GM12878 (cell line): ENCODE results near the gene CDC123. TPM values are rescaled to one million over a fixed set of nuclear protein-coding genes. Genes with fewer than 3 reads are reported as not detected.

ENCODE experiments used
- ATAC-seq: fragments of 200-7000 bp; cut with Tn5 transposase; 3 replicates; pipeline ENCODE4 v1.9.1; 2020; ENCODE audit warnings: mild to moderate bottlenecking, moderate library complexity
- BruUV-seq: library from RNA; stranded (reverse); fragments of 400-500 nt; replicated peaks from 2 replicates; lab custom pipeline; 2021; lab: Mats Ljungman, UMichigan
- CTCF ChIA-PET: fragments of 300-600 bp; sonication (Branson Sonifier 250); formaldehyde crosslinking; extraction: SDS; loops from one replicate; lab custom pipeline; 2021; ENCODE audit warnings: inconsistent platforms; lab: Yijun Ruan, JAX
- POLR2A ChIA-PET: fragments of 350-600 bp; formaldehyde crosslinking; extraction: SDS; loops from one replicate; lab custom pipeline; 2021; ENCODE audit warnings: inconsistent platforms; lab: Charles Lee
- RAD21 ChIA-PET: fragments of 300-600 bp; sonication (Branson Sonifier 250); formaldehyde crosslinking; loops from one replicate; lab custom pipeline; 2023; ENCODE audit warnings: antibody characterized with exemption; ENCODE audit not compliant: unreplicated experiment; lab: Charles Lee
- SMC1A ChIA-PET: fragments of 300-600 bp; sonication (Branson Sonifier 250); formaldehyde crosslinking; loops from one replicate; lab custom pipeline; 2023; ENCODE audit not compliant: unreplicated experiment, uncharacterized antibody; lab: Charles Lee
- DNase-seq: peaks from one replicate; pipeline ENCODE4 v3.0.0-alpha.2; 2011; ENCODE audit warnings: low read depth, low spot score
- FAIRE-seq: peaks from 3 replicates; lab custom pipeline; 2011; peaks lifted over from hg19 to GRCh38; lab: Jason Lieb, UNC
- H2AFZ ChIP-seq: 2 replicates; pipeline ENCODE4 v1.6.0; 2011; ENCODE audit warnings: low read depth, low read length, control low read depth; ENCODE audit not compliant: control insufficient read depth
- H3K27ac ChIP-seq: 2 replicates; pipeline ENCODE4 v1.5.1; 2011; ENCODE audit warnings: control low read depth; ENCODE audit not compliant: control insufficient read depth, insufficient read depth
- H3K27me3 ChIP-seq, 2 experiments: replicated peaks in 1 of 2; 2 replicates each; pipeline versions ENCODE4 v1.6.0 to v1.6.1; 2011; ENCODE audit warnings: low read length in 1 of 2; ENCODE audit not compliant: control insufficient read depth in 2 of 2, insufficient read depth in 2 of 2
- H3K36me3 ChIP-seq, 2 experiments: 2 replicates each; pipeline ENCODE4 v1.5.1; 2011; ENCODE audit warnings: low read length in 1 of 2; ENCODE audit not compliant: control insufficient read depth in 2 of 2, insufficient read depth in 2 of 2
- H3K4me1 ChIP-seq: 2 replicates; pipeline ENCODE4 v1.6.1; 2011; ENCODE audit warnings: mild to moderate bottlenecking, low read length, moderate library complexity, mixed read lengths; ENCODE audit not compliant: control insufficient read depth, insufficient read depth
- H3K4me2 ChIP-seq: 2 replicates; pipeline ENCODE4 v1.6.0; 2011; ENCODE audit warnings: control low read depth; ENCODE audit not compliant: control insufficient read depth, insufficient read depth
- H3K4me3 ChIP-seq: fragments of 200-600 bp; sonication (generic); 2 replicates; pipeline ENCODE4 v1.5.1; 2016
- H3K79me2 ChIP-seq: 2 replicates; pipeline ENCODE4 v1.6.0; 2011; ENCODE audit warnings: low read length; ENCODE audit not compliant: control insufficient read depth, insufficient read depth
- H3K9ac ChIP-seq: 2 replicates; pipeline ENCODE4 v1.8.0; 2011; ENCODE audit warnings: low read length, control low read depth, mixed read lengths; ENCODE audit not compliant: control insufficient read depth, insufficient read depth
- H3K9me3 ChIP-seq: replicated peaks from 3 replicates; pipeline ENCODE4 v1.5.1; 2011; ENCODE audit warnings: mild to moderate bottlenecking, low read length; ENCODE audit not compliant: control insufficient read depth, insufficient read depth
- H4K20me1 ChIP-seq: 2 replicates; pipeline ENCODE4 v1.6.0; 2011; ENCODE audit not compliant: control insufficient read depth, insufficient read depth
- BACH1 ChIP-seq: fragments of 450-650 bp; IDR thresholded peaks from 2 replicates; pipeline ENCODE4 v1.6.1; 2017; ENCODE audit warnings: mild to moderate bottlenecking, borderline replicate concordance
- BCL3 ChIP-seq: IDR thresholded peaks from 2 replicates; pipeline ENCODE4 v1.6.1; 2011; ENCODE audit warnings: borderline replicate concordance, low read depth, mild to moderate bottlenecking, moderate library complexity, low read length; ENCODE audit not compliant: insufficient read depth, poor library complexity, severe bottlenecking
- CHD4 ChIP-seq: fragments of 200-600 bp; sonication (generic); IDR thresholded peaks from 2 replicates; pipeline ENCODE4 v1.6.1; 2016; ENCODE audit warnings: mild to moderate bottlenecking
- CREB1 ChIP-seq: IDR thresholded peaks from 2 replicates; pipeline ENCODE4 v1.6.1; 2012; ENCODE audit warnings: low read depth, mild to moderate bottlenecking, inconsistent platforms
- IRF3 ChIP-seq: fragments of 450-650 bp; IDR thresholded peaks from 2 replicates; pipeline ENCODE4 v1.6.1; 2014; ENCODE audit warnings: mild to moderate bottlenecking
- IRF5 ChIP-seq: fragments of 450-650 bp; IDR thresholded peaks from 2 replicates; pipeline ENCODE4 v1.6.1; 2017; ENCODE audit warnings: borderline replicate concordance
- MEF2B ChIP-seq: fragments of 450-650 bp; IDR thresholded peaks from 2 replicates; pipeline ENCODE4 v1.6.1; 2018; ENCODE audit warnings: mild to moderate bottlenecking, moderate library complexity; ENCODE audit not compliant: partially characterized antibody, poor library complexity, severe bottlenecking
- NFIC ChIP-seq: IDR thresholded peaks from 2 replicates; pipeline ENCODE4 v1.6.1; 2012; ENCODE audit warnings: low read depth, mild to moderate bottlenecking, inconsistent platforms, low read length, moderate library complexity
- POLR2A ChIP-seq: IDR thresholded peaks from 2 replicates; pipeline ENCODE4 v1.6.1; 2011; ENCODE audit warnings: low read depth, mild to moderate bottlenecking, low read length
- POLR2AphosphoS5 ChIP-seq: IDR thresholded peaks from 2 replicates; pipeline ENCODE4 v1.6.1; 2011; ENCODE audit warnings: mild to moderate bottlenecking, low read length, inconsistent platforms
- RAD21 ChIP-seq: IDR thresholded peaks from 2 replicates; pipeline ENCODE4 v1.6.1; 2011; ENCODE audit warnings: mild to moderate bottlenecking, low read depth, low read length, moderate library complexity; ENCODE audit not compliant: insufficient read depth
- RAD51 ChIP-seq: fragments of 450-650 bp; IDR thresholded peaks from 2 replicates; pipeline ENCODE4 v1.6.1; 2016; ENCODE audit warnings: moderate library complexity, mild to moderate bottlenecking, inconsistent platforms
- RELB ChIP-seq: fragments of 450-650 bp; IDR thresholded peaks from 2 replicates; pipeline ENCODE4 v1.6.1; 2017; ENCODE audit warnings: low read depth, mild to moderate bottlenecking, moderate library complexity
- RUNX3 ChIP-seq: IDR thresholded peaks from 2 replicates; pipeline ENCODE4 v1.6.1; 2012; ENCODE audit warnings: low read length, inconsistent platforms
- SIN3A ChIP-seq: IDR thresholded peaks from 2 replicates; pipeline ENCODE4 v1.6.1; 2012; ENCODE audit warnings: low read depth, low read length, improper control_type of control experiment
- SMAD5 ChIP-seq: IDR thresholded peaks from 2 replicates; pipeline ENCODE4 v1.6.1; 2016; ENCODE audit warnings: antibody characterized with exemption, low read depth
- TARDBP ChIP-seq: IDR thresholded peaks from 2 replicates; pipeline ENCODE4 v1.6.1; 2016; ENCODE audit warnings: borderline replicate concordance
- ZNF207 ChIP-seq: fragments of 450-650 bp; IDR thresholded peaks from 2 replicates; pipeline ENCODE4 v1.6.1; 2014; ENCODE audit warnings: antibody characterized with exemption, mild to moderate bottlenecking, borderline replicate concordance
- ZNF24 ChIP-seq: fragments of 450-650 bp; IDR thresholded peaks from 2 replicates; pipeline ENCODE4 v1.6.1; 2017; ENCODE audit warnings: antibody characterized with exemption, mild to moderate bottlenecking
- ZZZ3 ChIP-seq: IDR thresholded peaks from 2 replicates; pipeline ENCODE4 v1.6.1; 2011; ENCODE audit warnings: low read depth; ENCODE audit not compliant: control insufficient read depth, insufficient read length
- WGBS: methylation state at CpG from one replicate; pipeline ENCODE4 v1.1.6; 2016; ENCODE audit warnings: low lambda C conversion rate; ENCODE audit not compliant: insufficient replicate concordance, insufficient coverage; ENCODE audit errors: missing lambda C conversion rate; 5-methylcytosine and 5-hydroxymethylcytosine counted together
- in situ Hi-C: fragments of 300-500 bp; cut with MboI; formaldehyde crosslinking; loops from 9 replicates; pipeline ENCODE4 v1.14.3; 2018; ENCODE audit warnings: mixed read lengths
- intact Hi-C: fragments of 100-400 bp; cut with micrococcal nuclease; formaldehyde crosslinking; loops from one replicate; pipeline ENCODE4 v1.14.2; 2022; ENCODE audit not compliant: unreplicated experiment
- polyA plus RNA-seq, 11 experiments: library from polyadenylated mRNA; depleted of rRNA in 4 of 11; unstranded in 6 of 11; stranded (reverse) in 5 of 11; fragments of >200 nt; fragmentation: Nextera tagmentation in 4 of 11; fragmentation: Illumina TruSeq in 1 of 11; extraction: Ambion mirVana in 4 of 11; extraction: Trizol in 1 of 11; gene quantifications; 1 replicate in 1 of 11; 2 replicates in 10 of 11; pipeline versions ENCODE4 v1.2.1 to v1.2.3, GENCODE V29; 2011 to 2016; ENCODE audit warnings: inconsistent platforms in 2 of 11, missing spikeins in 2 of 11, low read depth in 1 of 11
- total RNA-seq, 4 experiments: library from RNA; depleted of rRNA in 3 of 4; stranded (reverse); fragments of >200 nt in 3 of 4; fragmentation: Illumina TruSeq in 1 of 4; extraction: Trizol in 1 of 4; gene quantifications; 2 replicates each; pipeline versions ENCODE4 v1.2.1 to v1.2.3, GENCODE V29; 2013 to 2021

Gene CDC123
- total and polyA plus RNA-seq, 10 of the 15 experiments (the other 5 are each of a cell fraction or from before 2014, with no cell fraction given): 128 to 360 (median 209) TPM

GRCh38 chr10:12198156-12198555 is 2.2 kb downstream of the CDC123 start (continued):
- TF ChIP-seq RELB (no peak), RAD51 (no peak), POLR2A (no peak), SMAD5 (no peak), MEF2B (no peak), BACH1 (no peak), CHD4 (no peak), TARDBP (no peak), CREB1 (no peak), RUNX3 (no peak)

GRCh38 chr10:12200850-12201249 is 4.9 kb downstream of the CDC123 start:
- ChIA-PET SMC1A (interaction anchor here (1.7 kb wide), 1 partner anchor 14 kb away, joined by 7 read pairs; no protein-coding TSS in a partner anchor), CTCF (interaction anchor here (1.2 to 7.0 kb wide), 2 partner anchors 13 to 961 kb away, joined by 3 to 53 read pairs; partner anchors contain the start of gene MCM10), RAD21 (no interaction called here), POLR2A (no interaction called here)
- Histone ChIP-seq H2AFZ (no peak overlapping the region), H4K20me1 (peaks cover 4% of the 10 kb centered on the region; the same call in 1 of the 2 replicates), H3K4me1 (peaks cover 7% of the 10 kb centered on the region; the same call in 1 of the 2 replicates), H3K27me3 (no peaks in the 10 kb centered on the region), H3K79me2 (peaks cover 81% of the 10 kb centered on the region), H3K9ac (no peak overlapping the region), H3K4me3 (no peak overlapping the region), H3K36me3 (peaks cover 0 to 32% of the 10 kb centered on the region in 2 experiments), H3K27ac (no peak overlapping the region), H3K9me3 (no peaks in the 10 kb centered on the region), H3K4me2 (no peak overlapping the region)
- FAIRE-seq (no peak), DNase-seq (no peak), ATAC-seq (no peak)
- TSS peak; percentile 14 for BruUV-seq
- intact Hi-C loops: no loop called here
- in situ Hi-C loops: no loop called here
- 100% methylated on average over 5 of the region's 5 CpGs for WGBS
- no peak for TF ChIP-seq BCL3
- no peak for TF ChIP-seq SIN3A
- TF ChIP-seq POLR2AphosphoS5: no peak
- TF ChIP-seq NFIC: no peak
- no peak for TF ChIP-seq ZNF207
- no peak for TF ChIP-seq ZNF24
- no peak for TF ChIP-seq ZZZ3
- TF ChIP-seq RAD21: no peak
- TF ChIP-seq IRF3: no peak
- TF ChIP-seq IRF5: no peak
